Astrocyte (in vitro differentiated cells and primary cell): ENCODE data around the gene HPN.

Experiments used
- EZH2 ChIP-seq: IDR thresholded peaks from 2 replicates; pipeline ENCODE4 v1.6.1; 2012; ENCODE audit warnings: mild to moderate bottlenecking, low read length, inconsistent platforms; ENCODE audit not compliant: insufficient read depth
- TF ChIP-seq, protein P1 (sequence below): IDR thresholded peaks from 2 replicates; pipeline ENCODE4 v1.5.1; 2011; ENCODE audit warnings: low read depth, mild to moderate bottlenecking, inconsistent platforms, low read length, moderate library complexity; ENCODE audit not compliant: insufficient read depth

DNA sequence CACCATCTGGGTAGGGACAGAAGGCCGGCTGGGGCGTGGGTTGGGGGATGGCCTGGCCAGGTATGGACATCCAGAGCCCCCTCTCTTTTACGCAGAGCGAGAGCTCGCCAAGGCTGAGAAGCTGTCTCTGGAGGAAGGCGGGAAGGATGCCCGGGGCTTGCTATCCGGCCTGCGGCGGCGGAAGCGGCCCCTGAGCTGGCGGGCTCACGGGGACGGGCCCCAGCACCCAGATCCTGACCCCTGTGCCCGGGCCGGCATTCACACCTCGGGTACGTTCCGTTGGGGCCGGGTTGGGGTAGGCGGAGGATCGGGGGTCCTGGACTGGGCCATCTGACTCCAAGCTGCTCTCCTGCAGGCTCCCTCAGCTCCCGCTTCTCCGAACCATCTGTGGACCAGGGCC lies 19.9 kb upstream of the HPN start:
- TF ChIP-seq, protein P1, sequence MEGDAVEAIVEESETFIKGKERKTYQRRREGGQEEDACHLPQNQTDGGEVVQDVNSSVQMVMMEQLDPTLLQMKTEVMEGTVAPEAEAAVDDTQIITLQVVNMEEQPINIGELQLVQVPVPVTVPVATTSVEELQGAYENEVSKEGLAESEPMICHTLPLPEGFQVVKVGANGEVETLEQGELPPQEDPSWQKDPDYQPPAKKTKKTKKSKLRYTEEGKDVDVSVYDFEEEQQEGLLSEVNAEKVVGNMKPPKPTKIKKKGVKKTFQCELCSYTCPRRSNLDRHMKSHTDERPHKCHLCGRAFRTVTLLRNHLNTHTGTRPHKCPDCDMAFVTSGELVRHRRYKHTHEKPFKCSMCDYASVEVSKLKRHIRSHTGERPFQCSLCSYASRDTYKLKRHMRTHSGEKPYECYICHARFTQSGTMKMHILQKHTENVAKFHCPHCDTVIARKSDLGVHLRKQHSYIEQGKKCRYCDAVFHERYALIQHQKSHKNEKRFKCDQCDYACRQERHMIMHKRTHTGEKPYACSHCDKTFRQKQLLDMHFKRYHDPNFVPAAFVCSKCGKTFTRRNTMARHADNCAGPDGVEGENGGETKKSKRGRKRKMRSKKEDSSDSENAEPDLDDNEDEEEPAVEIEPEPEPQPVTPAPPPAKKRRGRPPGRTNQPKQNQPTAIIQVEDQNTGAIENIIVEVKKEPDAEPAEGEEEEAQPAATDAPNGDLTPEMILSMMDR, result no peak
- TF ChIP-seq EZH2, result no peak
